HepG2 (cell line): Measurements from ENCODE around the gene SLC4A7. TPM values are rescaled to one million over a fixed set of nuclear protein-coding genes. Genes with fewer than 3 reads are reported as not detected.

Source experiments
- ARNT2 ChIP-seq: sonication (generic); formaldehyde crosslinking; IDR thresholded peaks from 2 replicates; pipeline ENCODE4 v1.8.0; 2022; ENCODE audit warnings: mild to moderate bottlenecking, low read depth, missing genetic modification reagents, moderate library complexity
- ERF ChIP-seq: IDR thresholded peaks from 2 replicates; pipeline ENCODE4 v1.6.1; 2018; ENCODE audit warnings: missing biosample characterization, missing genetic modification reagents
- FOXO1 ChIP-seq: sonication (generic); formaldehyde crosslinking; IDR thresholded peaks from 2 replicates; pipeline ENCODE4 v1.4.0; 2020; ENCODE audit warnings: missing genetic modification reagents
- IKZF1 ChIP-seq: fragments of 450-650 bp; IDR thresholded peaks from 2 replicates; pipeline ENCODE4 v1.7.1; 2016
- KLF16 ChIP-seq, 2 experiments: sonication (generic) in 1 of 2; formaldehyde crosslinking in 1 of 2; IDR thresholded peaks; 2 replicates each; pipeline versions ENCODE4 v1.6.1 to v1.8.0; 2016 to 2023; ENCODE audit warnings: missing genetic modification reagents in 2 of 2, missing compliant biosample characterization in 1 of 2
- LCORL ChIP-seq, 2 experiments: fragments of 450-650 bp in 1 of 2; sonication (generic) in 1 of 2; formaldehyde crosslinking in 1 of 2; IDR thresholded peaks; 2 replicates each; pipeline versions ENCODE4 v1.5.0 to v1.6.1; 2017 to 2020; ENCODE audit warnings: antibody characterized with exemption in 1 of 2, missing genetic modification reagents in 1 of 2
- MAX ChIP-seq: IDR thresholded peaks from 2 replicates; pipeline ENCODE4 v1.6.1; 2012; ENCODE audit warnings: inconsistent platforms
- MEF2D ChIP-seq: sonication (generic); formaldehyde crosslinking; IDR thresholded peaks from 2 replicates; pipeline ENCODE4 v1.5.1; 2020; ENCODE audit warnings: mild to moderate bottlenecking, missing genetic modification reagents
- NFE2L1 ChIP-seq: sonication (generic); formaldehyde crosslinking; IDR thresholded peaks from 2 replicates; pipeline ENCODE4 v1.4.0; 2020; ENCODE audit warnings: missing genetic modification reagents, mild to moderate bottlenecking, borderline replicate concordance
- PBX2 ChIP-seq: IDR thresholded peaks from 2 replicates; pipeline ENCODE4 v1.6.1; 2016; ENCODE audit warnings: control low read depth
- PRDM15 ChIP-seq: sonication (generic); formaldehyde crosslinking; IDR thresholded peaks from 2 replicates; pipeline ENCODE4 v1.4.0; 2020; ENCODE audit warnings: missing genetic modification reagents
- THAP8 ChIP-seq: sonication (generic); formaldehyde crosslinking; IDR thresholded peaks from 2 replicates; pipeline ENCODE4 v1.5.1; 2020; ENCODE audit warnings: missing genetic modification reagents, mild to moderate bottlenecking, borderline replicate concordance
- XBP1 ChIP-seq: sonication (generic); formaldehyde crosslinking; IDR thresholded peaks from 2 replicates; pipeline ENCODE4 v1.5.0; 2020; ENCODE audit warnings: missing genetic modification reagents
- ZNF12 ChIP-seq: sonication (generic); formaldehyde crosslinking; IDR thresholded peaks from 2 replicates; pipeline ENCODE4 v1.5.0; 2020; ENCODE audit warnings: missing genetic modification reagents
- ZNF207 ChIP-seq: fragments of 450-650 bp; IDR thresholded peaks from 2 replicates; pipeline ENCODE4 v1.6.1; 2016; ENCODE audit warnings: antibody characterized with exemption, borderline replicate concordance
- ZNF232 ChIP-seq: sonication (generic); formaldehyde crosslinking; IDR thresholded peaks from 2 replicates; pipeline ENCODE4 v1.4.0; 2020; ENCODE audit warnings: missing genetic modification reagents, borderline replicate concordance
- ZNF292 ChIP-seq: sonication (generic); formaldehyde crosslinking; IDR thresholded peaks from 2 replicates; pipeline ENCODE4 v1.8.1; 2022; ENCODE audit warnings: mild to moderate bottlenecking, low read depth, missing genetic modification reagents, borderline replicate concordance
- ZNF484 ChIP-seq: sonication (generic); formaldehyde crosslinking; IDR thresholded peaks from 2 replicates; pipeline ENCODE4 v1.5.1; 2020; ENCODE audit warnings: mild to moderate bottlenecking, low read depth, missing genetic modification reagents, borderline replicate concordance
- ZNF547 ChIP-seq: sonication (generic); formaldehyde crosslinking; IDR thresholded peaks from 2 replicates; pipeline ENCODE4 v1.5.1; 2020; ENCODE audit warnings: mild to moderate bottlenecking, missing genetic modification reagents
- ZNF570 ChIP-seq: sonication (generic); formaldehyde crosslinking; IDR thresholded peaks from 2 replicates; pipeline ENCODE4 v1.4.0; 2020; ENCODE audit warnings: mild to moderate bottlenecking, missing genetic modification reagents, borderline replicate concordance
- ZNF713 ChIP-seq: sonication (generic); formaldehyde crosslinking; IDR thresholded peaks from 2 replicates; pipeline ENCODE4 v1.4.0; 2020; ENCODE audit warnings: mild to moderate bottlenecking, missing genetic modification reagents
- ZNF770 ChIP-seq: sonication (generic); formaldehyde crosslinking; IDR thresholded peaks from 2 replicates; pipeline ENCODE4 v1.5.0; 2020; ENCODE audit warnings: mild to moderate bottlenecking, missing genetic modification reagents
- ZNF773 ChIP-seq: sonication (generic); formaldehyde crosslinking; IDR thresholded peaks from 2 replicates; pipeline ENCODE4 v1.4.0; 2020; ENCODE audit warnings: missing genetic modification reagents, borderline replicate concordance
- ZNF879 ChIP-seq: sonication (generic); formaldehyde crosslinking; IDR thresholded peaks from 2 replicates; pipeline ENCODE4 v1.8.1; 2023; ENCODE audit warnings: missing genetic modification reagents
- polyA plus RNA-seq, 8 experiments: library from polyadenylated mRNA; depleted of rRNA in 3 of 8; stranded (reverse) in 7 of 8; unstranded in 1 of 8; fragments of >200 nt; fragmentation: Illumina TruSeq in 4 of 8; extraction: Trizol in 4 of 8; gene quantifications; 2 replicates each; pipeline versions ENCODE4 v1.2.1 to v1.2.3, GENCODE V29; 2011 to 2016; ENCODE audit warnings: low read depth in 4 of 8, missing spikeins in 1 of 8, mixed read lengths in 1 of 8; ENCODE audit not compliant: insufficient read depth in 1 of 8
- total RNA-seq, 5 experiments: library from RNA; depleted of rRNA; stranded (reverse); fragments of >200 nt; fragmentation: Illumina TruSeq; extraction: Trizol; gene quantifications; 2 replicates each; pipeline ENCODE4 v1.2.3, GENCODE V29; 2016; ENCODE audit warnings: low read depth in 1 of 5

Gene SLC4A7
- total and polyA plus RNA-seq, 2 of the 13 experiments (the other 11 are each of a cell fraction or from before 2014, with no cell fraction given) = 16.4 to 43.8 TPM

GRCh38 chr3:27366062-27366591, 118.1 kb downstream of the SLC4A7 start (continued):
- TF ChIP-seq ERF (CRISPR knock-in tag) (no peak), ZNF773 (CRISPR knock-in tag) (no peak), ZNF770 (no peak), ZNF12 (CRISPR knock-in tag) (no peak), LCORL (IDR thresholded peaks at IDR 0.05) (no peak), LCORL (CRISPR knock-in tag; IDR thresholded peaks at IDR 0.05) (0 out of 2 replicates have a peak, but pooled peaks have one; percentile 62), ZNF207 (no peak), ZNF879 (CRISPR knock-in tag) (no peak), KLF16 (CRISPR knock-in tag; IDR thresholded peaks at IDR 0.05) (peak in 1 of 2 experiments; percentile 32; a peak in 1 of 4 replicates), PRDM15 (CRISPR knock-in tag) (no peak), XBP1 (no peak), ARNT2 (CRISPR knock-in tag) (no peak), ZNF713 (CRISPR knock-in tag) (no peak), ZNF570 (no peak), IKZF1 (no peak), THAP8 (CRISPR knock-in tag) (no peak), ZNF547 (no peak), ZNF292 (CRISPR knock-in tag) (peak; percentile 80; the same call in 1 of the 2 replicates), ZNF232 (CRISPR knock-in tag) (0 out of 2 replicates have a peak, but pooled peaks have one; percentile 25), MEF2D (CRISPR knock-in tag) (no peak), ZNF484 (CRISPR knock-in tag) (no peak), MAX (no peak), PBX2 (no peak), FOXO1 (peak; percentile 77), NFE2L1 (no peak)
